Mammary epithelial cell (primary cell): ENCODE measurements around the gene KAZN.

Experiments used
- CTCF ChIP-seq, 2 donors: IDR thresholded peaks in 1 of 2; conservative IDR thresholded peaks in 1 of 2; 2 replicates each; pipeline ENCODE4 v1.5.1; 2011 to 2012; ENCODE audit warnings: inconsistent platforms in 2 of 2, low read length in 2 of 2, mild to moderate bottlenecking in 2 of 2, control low read depth in 1 of 2, low read depth in 1 of 2; ENCODE audit not compliant: insufficient read depth in 1 of 2; ENCODE audit errors: extremely low read depth in 1 of 2
- EZH2 ChIP-seq: IDR thresholded peaks from 2 replicates; pipeline ENCODE4 v1.6.1; 2012; ENCODE audit warnings: low read length, inconsistent platforms, borderline replicate concordance

GRCh38 chr1:15029036-15029435 is 430.6 kb downstream of the KAZN start:
- TF ChIP-seq EZH2 (no peak), CTCF (conservative IDR thresholded peaks at IDR 0.05 in 1 of 2, IDR thresholded peaks at IDR 0.05 in 1 of 2; ENCODE audit: extremely low read depth in 1 of 2, insufficient read depth in 1 of 2, low read depth in 1 of 2, low read length in 2 of 2) (no peak)
